PC-3 (cell line): ENCODE measurements around the gene SAP30L.

Source experiments
- EZH2 ChIP-seq: fragments of 300-600 bp; sonication (generic); IDR thresholded peaks from one replicate; pipeline ENCODE4 v1.6.1; 2017; ENCODE audit warnings: antibody characterized with exemption, mild to moderate bottlenecking, low read length; ENCODE audit not compliant: unreplicated experiment
- TF ChIP-seq, protein P1 (sequence below): fragments of 300-600 bp; sonication (generic); conservative IDR thresholded peaks from 2 replicates; pipeline ENCODE4 v1.5.1; 2017; ENCODE audit warnings: antibody characterized with exemption, low read depth, mild to moderate bottlenecking, low read length

DNA sequence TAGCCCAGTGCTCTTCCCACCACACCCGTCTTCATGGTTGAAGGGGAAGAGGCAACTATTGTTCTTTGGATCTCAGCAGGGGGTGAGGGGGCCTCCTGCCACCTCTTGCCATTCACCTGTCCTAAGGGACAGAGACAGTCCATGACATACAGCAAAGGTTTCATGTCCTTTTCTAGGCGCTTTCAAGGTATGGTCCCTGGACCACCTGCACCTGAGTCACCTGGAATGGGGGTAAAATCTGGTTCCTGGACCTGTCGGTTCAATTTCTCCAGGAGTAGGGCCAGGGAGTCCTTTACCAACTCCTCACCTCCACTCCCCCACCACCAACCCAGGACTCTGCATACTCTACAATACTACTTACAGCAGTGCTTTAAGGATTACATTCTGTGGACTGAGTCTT, 33.5 kb upstream of the SAP30L start:
- TF ChIP-seq, protein P1, sequence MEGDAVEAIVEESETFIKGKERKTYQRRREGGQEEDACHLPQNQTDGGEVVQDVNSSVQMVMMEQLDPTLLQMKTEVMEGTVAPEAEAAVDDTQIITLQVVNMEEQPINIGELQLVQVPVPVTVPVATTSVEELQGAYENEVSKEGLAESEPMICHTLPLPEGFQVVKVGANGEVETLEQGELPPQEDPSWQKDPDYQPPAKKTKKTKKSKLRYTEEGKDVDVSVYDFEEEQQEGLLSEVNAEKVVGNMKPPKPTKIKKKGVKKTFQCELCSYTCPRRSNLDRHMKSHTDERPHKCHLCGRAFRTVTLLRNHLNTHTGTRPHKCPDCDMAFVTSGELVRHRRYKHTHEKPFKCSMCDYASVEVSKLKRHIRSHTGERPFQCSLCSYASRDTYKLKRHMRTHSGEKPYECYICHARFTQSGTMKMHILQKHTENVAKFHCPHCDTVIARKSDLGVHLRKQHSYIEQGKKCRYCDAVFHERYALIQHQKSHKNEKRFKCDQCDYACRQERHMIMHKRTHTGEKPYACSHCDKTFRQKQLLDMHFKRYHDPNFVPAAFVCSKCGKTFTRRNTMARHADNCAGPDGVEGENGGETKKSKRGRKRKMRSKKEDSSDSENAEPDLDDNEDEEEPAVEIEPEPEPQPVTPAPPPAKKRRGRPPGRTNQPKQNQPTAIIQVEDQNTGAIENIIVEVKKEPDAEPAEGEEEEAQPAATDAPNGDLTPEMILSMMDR: no peak
- no peak for TF ChIP-seq EZH2
